ENCODE results near the gene SLCO2A1. TPM values are rescaled to one million over a fixed set of nuclear protein-coding genes. Genes with fewer than 3 reads are reported as not detected.

Gene SLCO2A1
- total RNA-seq, 4 donors from 2014 or later = 5.4 to 24.9 (median 9.2) TPM

DNA sequence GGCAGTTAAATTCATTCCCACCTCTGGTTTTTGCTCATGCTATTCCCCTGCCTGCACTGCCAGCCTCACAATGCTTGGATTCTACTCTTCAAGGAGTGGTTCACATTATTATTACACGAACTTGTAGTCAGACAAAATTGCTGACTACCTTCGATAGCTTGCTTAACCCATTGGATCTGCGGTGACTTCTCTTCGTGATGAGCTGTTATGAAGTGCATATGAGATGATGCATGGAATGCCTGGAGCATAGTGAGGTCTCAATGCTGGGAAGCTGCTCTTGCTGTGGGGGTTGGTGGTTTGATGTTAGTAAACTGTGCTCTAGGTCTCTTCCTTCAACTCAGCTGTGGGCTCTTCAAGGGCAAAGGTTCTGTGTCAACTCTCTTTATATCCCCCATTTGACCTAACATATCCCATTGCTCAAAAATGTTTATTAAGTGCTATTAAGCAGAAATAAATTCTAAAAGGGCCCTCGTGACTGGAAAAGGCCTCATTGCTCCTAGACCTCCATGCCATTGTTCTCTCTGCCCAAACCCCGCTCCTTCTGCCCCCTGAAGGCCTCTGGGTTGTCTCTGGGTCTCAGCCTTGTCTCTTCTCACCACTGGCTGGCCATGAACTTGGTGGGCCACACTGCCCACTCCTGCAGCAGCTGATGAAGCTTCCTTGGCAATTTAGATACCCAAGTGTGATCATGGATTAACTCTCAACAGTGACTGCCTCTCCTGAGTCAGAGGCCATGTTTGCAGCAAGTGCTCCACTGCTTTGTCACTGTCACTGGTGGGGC, 4.5 kb upstream of the SLCO2A1 start:
- peak in 1 of 2 donors; percentile 43 for DNase-seq (ENCODE audit: low spot score in 2 of 2)
- intact Hi-C loops (cut with DNase I; ENCODE audit: low total_unique reads) = no loop called here
- 87 to 92% methylated on average over 6 of the region's 6 CpGs for WGBS, 2 donors
- no peak overlapping the region for H3K4me3 ChIP-seq (ENCODE audit: low read depth, poor library complexity, severe bottlenecking)
- no peak for TF ChIP-seq POLR2A (IDR thresholded peaks at IDR 0.05)
- TF ChIP-seq, protein P1, sequence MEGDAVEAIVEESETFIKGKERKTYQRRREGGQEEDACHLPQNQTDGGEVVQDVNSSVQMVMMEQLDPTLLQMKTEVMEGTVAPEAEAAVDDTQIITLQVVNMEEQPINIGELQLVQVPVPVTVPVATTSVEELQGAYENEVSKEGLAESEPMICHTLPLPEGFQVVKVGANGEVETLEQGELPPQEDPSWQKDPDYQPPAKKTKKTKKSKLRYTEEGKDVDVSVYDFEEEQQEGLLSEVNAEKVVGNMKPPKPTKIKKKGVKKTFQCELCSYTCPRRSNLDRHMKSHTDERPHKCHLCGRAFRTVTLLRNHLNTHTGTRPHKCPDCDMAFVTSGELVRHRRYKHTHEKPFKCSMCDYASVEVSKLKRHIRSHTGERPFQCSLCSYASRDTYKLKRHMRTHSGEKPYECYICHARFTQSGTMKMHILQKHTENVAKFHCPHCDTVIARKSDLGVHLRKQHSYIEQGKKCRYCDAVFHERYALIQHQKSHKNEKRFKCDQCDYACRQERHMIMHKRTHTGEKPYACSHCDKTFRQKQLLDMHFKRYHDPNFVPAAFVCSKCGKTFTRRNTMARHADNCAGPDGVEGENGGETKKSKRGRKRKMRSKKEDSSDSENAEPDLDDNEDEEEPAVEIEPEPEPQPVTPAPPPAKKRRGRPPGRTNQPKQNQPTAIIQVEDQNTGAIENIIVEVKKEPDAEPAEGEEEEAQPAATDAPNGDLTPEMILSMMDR (IDR thresholded peaks at IDR 0.05) = no peak

DNA sequence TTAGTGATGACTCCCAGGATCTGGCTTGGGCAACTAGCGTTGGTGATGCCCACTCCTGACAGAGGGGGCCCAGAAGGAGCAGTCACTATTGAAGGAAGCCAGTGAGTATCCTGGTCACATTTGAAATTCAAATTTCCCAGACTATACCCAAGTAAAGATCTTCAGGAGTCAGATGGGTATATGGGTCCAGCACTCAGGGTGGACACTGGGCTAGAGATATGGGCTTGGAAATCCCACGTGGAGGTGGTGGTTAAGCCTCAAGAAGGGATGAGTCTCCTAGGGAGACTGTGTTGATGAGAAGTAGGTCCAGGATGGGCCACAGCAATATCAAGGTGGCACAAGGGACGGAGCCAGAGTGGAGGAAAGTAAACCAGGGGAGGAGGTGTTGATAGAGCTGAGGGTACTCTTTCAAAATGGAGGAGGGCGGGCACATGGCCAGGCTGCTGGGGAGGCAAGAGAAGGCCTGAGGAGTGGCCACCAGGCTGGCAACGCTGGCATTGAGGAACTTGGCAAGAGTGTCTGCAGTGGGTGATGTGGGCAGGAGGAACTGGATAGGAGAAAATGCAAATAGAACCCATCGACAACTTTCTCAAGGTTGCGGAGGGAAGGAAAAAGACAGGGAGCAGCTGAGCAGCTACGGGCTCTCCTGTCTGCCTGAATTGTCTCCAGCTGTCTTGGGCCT, 3.7 kb upstream of the SLCO2A1 start:
- peak in 1 of 2 donors; percentile 72 for DNase-seq (ENCODE audit: low spot score in 2 of 2)
- no peak overlapping the region for H3K4me3 ChIP-seq (ENCODE audit: low read depth, poor library complexity, severe bottlenecking)
- 91 to 93% methylated on average over 8 of the region's 8 CpGs for WGBS, 2 donors
- TF ChIP-seq POLR2A (IDR thresholded peaks at IDR 0.05) = no peak
- TF ChIP-seq, protein P1 (IDR thresholded peaks at IDR 0.05) = no peak
- intact Hi-C loops (cut with DNase I; ENCODE audit: low total_unique reads) = no loop called here

DNA sequence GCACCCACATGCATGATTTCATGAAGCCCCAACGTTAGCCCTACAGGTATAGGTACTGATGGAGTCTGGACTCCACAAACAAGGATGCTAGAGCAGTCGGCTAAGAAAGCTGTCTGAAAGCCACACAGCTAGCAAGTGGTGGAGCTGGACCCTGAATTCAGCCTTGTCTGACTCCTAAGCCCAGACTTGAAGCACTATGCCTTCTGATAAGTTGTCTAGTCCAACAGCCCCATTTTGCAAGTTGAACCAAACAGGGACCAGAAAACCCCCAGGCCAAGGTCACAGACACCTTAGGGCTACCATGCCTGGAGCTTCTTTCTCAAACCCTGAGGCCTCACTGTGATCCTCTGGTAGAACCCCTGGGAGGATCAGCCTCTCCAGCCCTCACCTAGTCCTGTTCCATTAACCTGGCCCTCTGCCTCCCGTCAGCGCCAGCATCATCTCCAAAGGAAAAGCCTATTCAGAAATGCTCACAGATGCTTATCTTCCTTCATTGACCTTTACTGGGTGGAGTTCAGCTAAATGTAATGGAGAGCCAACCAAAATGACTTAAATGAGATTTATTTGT, 1.7 kb upstream of the SLCO2A1 start:
- intact Hi-C loops (cut with DNase I; ENCODE audit: low total_unique reads) = no loop called here

GRCh38 chr3:134030379-134031347, 938 bp upstream of the SLCO2A1 start:
- intact Hi-C loops (cut with DNase I; ENCODE audit: low total_unique reads) = no loop called here
- no peak overlapping the region for H3K4me3 ChIP-seq (ENCODE audit: low read depth, poor library complexity, severe bottlenecking)
- peak in 1 of 2 donors; percentile 83 for DNase-seq (ENCODE audit: low spot score in 2 of 2)
- WGBS, 2 donors = 38 to 42% methylated on average over 16 of the region's 16 CpGs
- TF ChIP-seq, protein P1 (IDR thresholded peaks at IDR 0.05) = no peak

More for the DNA sequence above, 1.7 kb upstream of the SLCO2A1 start:
- WGBS, 2 donors = 91 to 92% methylated on average over 4 of the region's 4 CpGs
- TF ChIP-seq POLR2A (IDR thresholded peaks at IDR 0.05) = no peak
- TF ChIP-seq, protein P1 (IDR thresholded peaks at IDR 0.05) = no peak
- peak in 1 of 2 donors; percentile 12 for DNase-seq (ENCODE audit: low spot score in 2 of 2)
- H3K4me3 ChIP-seq (ENCODE audit: low read depth, poor library complexity, severe bottlenecking) = no peak overlapping the region

GRCh38 chr3:134029256-134029733, 430 bp downstream of the SLCO2A1 start:
- DNase-seq (ENCODE audit: low spot score in 2 of 2) = peak; percentile 13 to 81
- intact Hi-C loops (cut with DNase I; ENCODE audit: low total_unique reads) = no loop called here

More at GRCh38 chr3:134029256-134029733, 430 bp downstream of the SLCO2A1 start:
- H3K4me3 ChIP-seq (ENCODE audit: low read depth, poor library complexity, severe bottlenecking) = peak overlapping the region; percentile 48
- WGBS, 2 donors = 1 to 2% methylated on average over 16 to 29 of the region's 43 CpGs
- TF ChIP-seq, protein P1 (IDR thresholded peaks at IDR 0.05) = no peak
- TF ChIP-seq POLR2A (IDR thresholded peaks at IDR 0.05) = no peak

Data from lower leg skin (tissue), 4 donors.